ENCODE data around the gene NBAS. TPM values are rescaled to one million over a fixed set of nuclear protein-coding genes. Genes with fewer than 3 reads are reported as not detected.
"Not testable (repeated sequence)": the region's sequence is repeated elsewhere in the genome, so short reads cannot be mapped to it uniquely, and the experiment has no call there.

NBAS gene
- polyA plus RNA-seq, 1 donor: 55.8 TPM

DNA sequence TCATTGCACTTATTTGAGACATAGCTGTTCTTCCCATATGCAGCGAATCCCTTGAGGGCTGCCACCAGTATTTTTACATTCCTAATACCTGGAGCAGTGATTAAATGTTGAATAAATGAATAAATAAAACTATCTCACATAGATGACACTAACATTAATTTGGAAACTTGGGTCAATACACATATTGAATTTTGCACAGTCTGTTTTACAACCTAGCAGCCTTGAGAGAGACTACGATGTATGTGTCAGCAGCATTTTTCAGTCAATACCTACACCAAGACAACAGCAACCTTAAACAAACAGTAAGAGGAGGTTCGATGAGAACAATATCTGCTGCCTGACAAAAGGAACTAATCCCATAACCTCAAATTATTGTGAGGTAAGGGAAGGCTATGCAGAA is 53.4 kb downstream of the NBAS start:
- Histone ChIP-seq H3K9me3 (ENCODE audit: control insufficient read depth, low read depth, low read length) (no peaks in the 10 kb centered on the region), H3K4me3 (ENCODE audit: low read length) (no peak overlapping the region), H3K27ac (ENCODE audit: low read length) (no peak overlapping the region), H3K4me1 (ENCODE audit: control insufficient read depth, insufficient read depth, low read length) (no peaks in the 10 kb centered on the region), H3K27me3 (ENCODE audit: control insufficient read depth, insufficient read depth, low read length) (no peaks in the 10 kb centered on the region), H3K36me3 (ENCODE audit: control insufficient read depth, insufficient read depth, low read length) (peaks cover 36% of the 10 kb centered on the region)
- WGBS (ENCODE audit: insufficient coverage, low lambda C conversion rate): no CpG with 5 or more reads among the region's 3 CpGs
- no peak for DNase-seq

DNA sequence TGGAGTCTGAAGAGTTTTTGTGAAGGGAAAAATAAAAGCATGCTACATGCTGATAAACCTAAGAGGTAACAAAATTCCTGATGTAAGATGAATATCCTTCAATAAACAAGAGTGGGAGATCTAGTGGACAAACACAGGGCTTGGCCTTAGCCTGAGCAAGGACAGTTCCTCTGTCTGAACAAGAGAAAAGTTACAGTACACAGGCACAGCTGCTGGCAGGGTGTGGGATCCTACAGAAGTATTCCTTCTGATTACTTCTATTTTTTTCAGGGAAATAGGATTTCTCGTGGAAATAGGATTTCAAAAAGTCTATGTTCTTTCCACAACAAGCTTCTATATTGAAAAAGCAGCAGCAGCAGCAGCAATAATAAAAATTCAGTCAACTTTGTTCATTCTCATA is 54.1 kb downstream of the NBAS start:
- 100% methylated on average over 1 of the region's 1 CpG for WGBS (ENCODE audit: insufficient coverage, low lambda C conversion rate)
- H3K27me3 ChIP-seq (ENCODE audit: control insufficient read depth, insufficient read depth, low read length): no peaks in the 10 kb centered on the region
- DNase-seq: no peak
- no peaks in the 10 kb centered on the region for H3K9me3 ChIP-seq (ENCODE audit: control insufficient read depth, low read depth, low read length)
- peaks cover 32% of the 10 kb centered on the region for H3K36me3 ChIP-seq (ENCODE audit: control insufficient read depth, insufficient read depth, low read length)
- H3K4me1 ChIP-seq (ENCODE audit: control insufficient read depth, insufficient read depth, low read length): no peaks in the 10 kb centered on the region
- H3K27ac ChIP-seq (ENCODE audit: low read length): no peak overlapping the region
- no peak overlapping the region for H3K4me3 ChIP-seq (ENCODE audit: low read length)

GRCh38 chr2:15506229-15506819 is 54.8 kb downstream of the NBAS start:
- Histone ChIP-seq H3K27me3 (ENCODE audit: control insufficient read depth, insufficient read depth, low read length) (no peaks in the 10 kb centered on the region), H3K9me3 (ENCODE audit: control insufficient read depth, low read depth, low read length) (no peaks in the 10 kb centered on the region), H3K4me1 (ENCODE audit: control insufficient read depth, insufficient read depth, low read length) (no peaks in the 10 kb centered on the region), H3K4me3 (ENCODE audit: low read length) (no peak overlapping the region), H3K36me3 (ENCODE audit: control insufficient read depth, insufficient read depth, low read length) (peaks cover 32% of the 10 kb centered on the region), H3K27ac (ENCODE audit: low read length) (no peak overlapping the region)
- 93% methylated on average over 2 of the region's 2 CpGs for WGBS (ENCODE audit: insufficient coverage, low lambda C conversion rate)
- no peak for DNase-seq

GRCh38 chr2:15504882-15505663 is 56.1 kb downstream of the NBAS start:
- H3K4me1 ChIP-seq (ENCODE audit: control insufficient read depth, insufficient read depth, low read length): no peaks in the 10 kb centered on the region
- 81% methylated on average over 2 of the region's 3 CpGs for WGBS (ENCODE audit: insufficient coverage, low lambda C conversion rate)
- no peak overlapping the region for H3K27ac ChIP-seq (ENCODE audit: low read length)
- no peak for DNase-seq
- H3K4me3 ChIP-seq (ENCODE audit: low read length): no peak overlapping the region
- peaks cover 23% of the 10 kb centered on the region for H3K36me3 ChIP-seq (ENCODE audit: control insufficient read depth, insufficient read depth, low read length)
- H3K9me3 ChIP-seq (ENCODE audit: control insufficient read depth, low read depth, low read length): no peaks in the 10 kb centered on the region
- no peaks in the 10 kb centered on the region for H3K27me3 ChIP-seq (ENCODE audit: control insufficient read depth, insufficient read depth, low read length)

- not testable (repeated sequence) for H3K9me3 ChIP-seq (ENCODE audit: control insufficient read depth, low read depth, low read length); H3K4me3 ChIP-seq (ENCODE audit: low read length); H3K27me3 ChIP-seq (ENCODE audit: control insufficient read depth, insufficient read depth, low read length); H3K27ac ChIP-seq (ENCODE audit: low read length); H3K4me1 ChIP-seq (ENCODE audit: control insufficient read depth, insufficient read depth, low read length); DNase-seq
- peaks cover 18% of the 10 kb centered on the region for H3K36me3 ChIP-seq (ENCODE audit: control insufficient read depth, insufficient read depth, low read length)
- WGBS (ENCODE audit: insufficient coverage, low lambda C conversion rate): no CpG with 5 or more reads among the region's 1 CpG
These were observed 61.9 kb downstream of the NBAS start for GRCh38 chr2:15499251-15499650.

GRCh38 chr2:15498554-15498953 is 62.6 kb downstream of the NBAS start:
- DNase-seq: no peak
- WGBS (ENCODE audit: insufficient coverage, low lambda C conversion rate): 100% methylated on average over 2 of the region's 6 CpGs
- Histone ChIP-seq H3K4me3 (ENCODE audit: low read length) (no peak overlapping the region), H3K27ac (ENCODE audit: low read length) (no peak overlapping the region), H3K27me3 (ENCODE audit: control insufficient read depth, insufficient read depth, low read length) (no peaks in the 10 kb centered on the region), H3K9me3 (ENCODE audit: control insufficient read depth, low read depth, low read length) (no peaks in the 10 kb centered on the region), H3K36me3 (ENCODE audit: control insufficient read depth, insufficient read depth, low read length) (peaks cover 16% of the 10 kb centered on the region), H3K4me1 (ENCODE audit: control insufficient read depth, insufficient read depth, low read length) (no peaks in the 10 kb centered on the region)

GRCh38 chr2:15494877-15495276 is 66.3 kb downstream of the NBAS start:
- Histone ChIP-seq H3K27me3 (ENCODE audit: control insufficient read depth, insufficient read depth, low read length) (no peaks in the 10 kb centered on the region), H3K36me3 (ENCODE audit: control insufficient read depth, insufficient read depth, low read length) (peaks cover 20% of the 10 kb centered on the region), H3K4me1 (ENCODE audit: control insufficient read depth, insufficient read depth, low read length) (no peaks in the 10 kb centered on the region), H3K27ac (ENCODE audit: low read length) (no peak overlapping the region), H3K9me3 (ENCODE audit: control insufficient read depth, low read depth, low read length) (no peaks in the 10 kb centered on the region), H3K4me3 (ENCODE audit: low read length) (no peak overlapping the region)
- DNase-seq: no peak
- WGBS (ENCODE audit: insufficient coverage, low lambda C conversion rate): no CpG with 5 or more reads among the region's 5 CpGs

DNA sequence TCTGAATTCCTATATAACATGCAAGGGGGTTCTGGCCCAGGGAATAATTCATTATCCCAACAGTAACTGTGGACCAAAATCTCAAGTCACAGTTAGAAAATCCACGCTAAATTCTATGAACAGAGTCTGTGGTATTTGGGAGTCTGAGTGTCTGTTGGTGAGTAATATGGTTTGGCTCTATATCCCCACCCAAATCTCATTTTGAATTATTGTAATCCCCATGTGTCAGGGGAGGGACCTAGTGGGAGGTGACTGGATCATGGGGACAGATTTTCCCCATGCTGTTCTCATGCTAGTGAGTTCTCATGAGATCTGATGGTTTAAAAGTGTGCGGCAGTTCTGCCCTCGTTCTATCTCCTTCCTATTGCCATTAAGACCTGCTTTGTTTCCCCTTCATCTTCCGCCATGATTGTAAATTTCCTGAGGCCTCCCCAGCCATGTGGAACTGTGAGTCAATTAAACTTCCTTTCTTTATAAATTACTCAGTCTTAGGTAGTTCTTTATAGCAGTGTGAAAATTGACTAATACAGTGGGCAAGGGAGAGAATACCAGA is 68.3 kb downstream of the NBAS start:
- H3K4me3 ChIP-seq (ENCODE audit: low read length): no peak overlapping the region
- WGBS (ENCODE audit: insufficient coverage, low lambda C conversion rate): 100% methylated on average over 1 of the region's 4 CpGs
- H3K27me3 ChIP-seq (ENCODE audit: control insufficient read depth, insufficient read depth, low read length): no peaks in the 10 kb centered on the region
- DNase-seq: no peak
- no peaks in the 10 kb centered on the region for H3K9me3 ChIP-seq (ENCODE audit: control insufficient read depth, low read depth, low read length)
- H3K36me3 ChIP-seq (ENCODE audit: control insufficient read depth, insufficient read depth, low read length): peaks cover 21% of the 10 kb centered on the region
- no peaks in the 10 kb centered on the region for H3K4me1 ChIP-seq (ENCODE audit: control insufficient read depth, insufficient read depth, low read length)
- no peak overlapping the region for H3K27ac ChIP-seq (ENCODE audit: low read length)

DNA sequence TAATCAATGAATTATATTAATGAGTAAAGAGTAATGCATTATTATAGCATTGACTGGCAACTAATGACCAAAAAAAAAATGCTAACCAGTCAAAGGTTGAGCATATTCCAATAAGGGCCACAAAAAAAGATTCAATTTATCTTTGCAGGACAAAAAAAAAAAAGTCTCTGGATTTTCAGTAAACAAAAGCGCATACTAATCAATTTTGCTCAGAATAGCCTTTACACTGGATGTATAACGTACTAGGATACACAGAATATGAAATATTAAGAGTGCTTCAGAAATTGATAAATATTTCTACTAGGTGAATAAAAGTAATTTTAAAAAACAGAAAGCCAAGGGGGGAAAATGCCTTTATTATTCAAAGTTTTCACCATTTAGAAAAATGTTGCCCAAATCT is 74.4 kb downstream of the NBAS start:
- Histone ChIP-seq H3K4me1 (ENCODE audit: control insufficient read depth, insufficient read depth, low read length) (no peaks in the 10 kb centered on the region), H3K4me3 (ENCODE audit: low read length) (no peak overlapping the region), H3K27me3 (ENCODE audit: control insufficient read depth, insufficient read depth, low read length) (no peaks in the 10 kb centered on the region), H3K27ac (ENCODE audit: low read length) (no peak overlapping the region), H3K36me3 (ENCODE audit: control insufficient read depth, insufficient read depth, low read length) (peaks cover 34% of the 10 kb centered on the region), H3K9me3 (ENCODE audit: control insufficient read depth, low read depth, low read length) (no peaks in the 10 kb centered on the region)
- 100% methylated on average over 1 of the region's 2 CpGs for WGBS (ENCODE audit: insufficient coverage, low lambda C conversion rate)
- DNase-seq: no peak

DNA sequence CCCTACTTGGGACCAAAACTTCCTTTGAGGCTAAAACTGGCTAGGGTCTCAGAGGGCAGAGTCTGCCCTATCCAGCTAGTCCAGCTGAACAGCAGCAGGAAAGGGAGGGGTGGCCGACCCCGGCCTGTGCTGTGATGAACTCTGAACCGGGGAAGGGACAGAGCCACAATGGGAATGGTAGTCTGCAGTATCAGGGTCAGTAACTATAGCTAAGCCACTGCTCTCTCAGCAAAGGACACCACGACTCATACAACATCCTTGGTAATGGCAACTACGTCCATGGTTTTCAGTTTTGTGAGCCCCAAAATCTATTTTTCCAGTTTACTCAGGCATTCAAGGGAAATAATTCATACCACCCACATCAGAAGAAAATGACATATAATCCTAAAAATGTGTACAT is 75.2 kb downstream of the NBAS start:
- WGBS (ENCODE audit: insufficient coverage, low lambda C conversion rate): 80% methylated on average over 1 of the region's 5 CpGs
- Histone ChIP-seq H3K4me1 (ENCODE audit: control insufficient read depth, insufficient read depth, low read length) (no peaks in the 10 kb centered on the region), H3K36me3 (ENCODE audit: control insufficient read depth, insufficient read depth, low read length) (peaks cover 37% of the 10 kb centered on the region), H3K27ac (ENCODE audit: low read length) (no peak overlapping the region), H3K27me3 (ENCODE audit: control insufficient read depth, insufficient read depth, low read length) (no peaks in the 10 kb centered on the region), H3K4me3 (ENCODE audit: low read length) (no peak overlapping the region), H3K9me3 (ENCODE audit: control insufficient read depth, low read depth, low read length) (no peaks in the 10 kb centered on the region)
- DNase-seq: no peak
